Kidney epithelial cell (primary cell): ENCODE results near the gene IL7R. TPM values are rescaled to one million over a fixed set of nuclear protein-coding genes. Genes with fewer than 3 reads are reported as not detected.
"Not testable (repeated sequence)": the region's sequence is repeated elsewhere in the genome, so short reads cannot be mapped to it uniquely, and the experiment has no call there.

Source experiments
- DNase-seq: peaks from one replicate; pipeline ENCODE4 v3.0.0-alpha.2; 2010; ENCODE audit warnings: low read depth
- H3K27me3 ChIP-seq: 2 replicates; pipeline ENCODE4 v1.6.0; 2011; ENCODE audit warnings: low read length; ENCODE audit not compliant: control insufficient read depth, insufficient read depth
- H3K36me3 ChIP-seq: 2 replicates; pipeline ENCODE4 v1.5.1; 2011; ENCODE audit warnings: low read length; ENCODE audit not compliant: control insufficient read depth, insufficient read depth
- H3K4me3 ChIP-seq: 2 replicates; pipeline ENCODE4 v1.5.1; 2011; ENCODE audit warnings: low read depth, mild to moderate bottlenecking, control low read depth, low read length
- CTCF ChIP-seq: IDR thresholded peaks from 2 replicates; pipeline ENCODE4 v1.5.1; 2011; ENCODE audit warnings: mild to moderate bottlenecking, moderate library complexity, low read length, control low read depth, inconsistent platforms; ENCODE audit not compliant: insufficient read depth, poor library complexity, severe bottlenecking
- total RNA-seq: library from RNA; depleted of rRNA; stranded (reverse); fragments of >200 nt; gene quantifications from 2 replicates; pipeline ENCODE4 v1.2.3, GENCODE V29; 2015

Gene IL7R
- total RNA-seq, 1 donor from 2014 or later: 1.6 TPM

- no peak for DNase-seq
- H3K4me3 ChIP-seq: no peak overlapping the region
- no peaks in the 10 kb centered on the region for H3K27me3 ChIP-seq
- H3K36me3 ChIP-seq: no peaks in the 10 kb centered on the region
- TF ChIP-seq CTCF: no peak
These were observed 2.4 kb upstream of the IL7R start for GRCh38 chr5:35854248-35854647.

GRCh38 chr5:35855187-35855586 is 1.5 kb upstream of the IL7R start:
- DNase-seq: no peak
- H3K4me3 ChIP-seq: no peak overlapping the region
- TF ChIP-seq CTCF: no peak
- H3K27me3 ChIP-seq: no peaks in the 10 kb centered on the region
- no peaks in the 10 kb centered on the region for H3K36me3 ChIP-seq

- H3K36me3 ChIP-seq, H3K27me3 ChIP-seq, H3K4me3 ChIP-seq, DNase-seq: not testable (repeated sequence)
These were observed 416 bp upstream of the IL7R start for GRCh38 chr5:35856186-35856764.

GRCh38 chr5:35857606-35858205 is 1.0 kb downstream of the IL7R start:
- H3K4me3 ChIP-seq: no peak overlapping the region
- H3K36me3 ChIP-seq: no peaks in the 10 kb centered on the region
- DNase-seq: peak; percentile 60
- H3K27me3 ChIP-seq: no peaks in the 10 kb centered on the region
- no peak for TF ChIP-seq CTCF

GRCh38 chr5:35859101-35859661 is 2.5 kb downstream of the IL7R start:
- H3K4me3 ChIP-seq: no peak overlapping the region
- no peaks in the 10 kb centered on the region for H3K36me3 ChIP-seq
- no peaks in the 10 kb centered on the region for H3K27me3 ChIP-seq
- DNase-seq: no peak
- no peak for TF ChIP-seq CTCF

- H3K4me3 ChIP-seq: no peak overlapping the region
- no peaks in the 10 kb centered on the region for H3K27me3 ChIP-seq
- H3K36me3 ChIP-seq: no peaks in the 10 kb centered on the region
- TF ChIP-seq CTCF: no peak
- no peak for DNase-seq
These were observed 4.0 kb downstream of the IL7R start for GRCh38 chr5:35860686-35861085.
